ENCODE results near the gene PRIM1.
"Not testable (repeated sequence)": the region's sequence is repeated elsewhere in the genome, so short reads cannot be mapped to it uniquely, and the experiment has no call there.

Gene PRIM1

DNA sequence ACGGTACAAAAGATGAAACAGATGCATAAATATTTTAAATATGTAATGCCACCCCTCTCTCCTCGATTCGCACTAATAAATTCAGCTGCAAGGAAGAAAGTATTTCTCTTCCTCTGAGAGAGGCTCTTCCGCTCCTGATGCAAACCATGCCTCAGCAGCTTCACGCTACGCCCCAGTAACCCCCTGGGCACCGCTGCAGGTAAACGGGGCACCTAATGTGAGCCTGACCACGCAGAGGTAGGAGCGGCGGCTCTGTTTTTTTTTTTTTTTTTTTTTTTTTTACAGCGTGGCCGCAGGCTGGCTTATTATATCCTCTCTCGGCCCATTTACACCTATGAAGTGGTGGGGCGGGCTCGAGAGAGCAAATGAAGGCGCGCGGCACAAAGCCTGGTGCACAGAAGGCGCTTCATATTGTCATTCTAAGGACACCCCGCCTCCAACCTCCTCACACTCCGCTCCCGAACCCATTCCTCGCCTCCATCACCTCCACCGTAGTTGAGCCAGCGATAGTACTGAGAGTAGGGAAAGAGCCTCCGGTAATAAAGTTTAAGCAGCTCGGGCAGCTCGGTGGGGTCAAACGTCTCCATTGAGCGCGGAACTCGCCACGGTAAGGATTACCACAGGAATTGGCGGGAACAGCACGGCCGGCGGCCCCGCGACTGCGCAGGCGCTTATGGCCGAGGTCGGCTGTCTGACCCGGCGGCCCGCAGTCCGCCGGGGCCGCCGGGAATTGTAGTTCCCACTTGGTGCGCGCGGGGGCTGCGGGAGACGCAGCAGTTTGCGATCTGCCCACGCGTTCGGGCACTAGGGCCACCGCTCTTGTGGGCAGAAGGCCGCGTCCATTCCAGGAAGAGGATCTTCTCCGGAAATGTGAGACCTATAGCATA is at the start of gene PRIM1:
PRIM1 (minus strand) TSS at position 612 of the 887 bp plus-strand sequence; CDS start at position 587, 25 bp downstream.
- peak; percentile 56 to 57 for DNase-seq

DNA sequence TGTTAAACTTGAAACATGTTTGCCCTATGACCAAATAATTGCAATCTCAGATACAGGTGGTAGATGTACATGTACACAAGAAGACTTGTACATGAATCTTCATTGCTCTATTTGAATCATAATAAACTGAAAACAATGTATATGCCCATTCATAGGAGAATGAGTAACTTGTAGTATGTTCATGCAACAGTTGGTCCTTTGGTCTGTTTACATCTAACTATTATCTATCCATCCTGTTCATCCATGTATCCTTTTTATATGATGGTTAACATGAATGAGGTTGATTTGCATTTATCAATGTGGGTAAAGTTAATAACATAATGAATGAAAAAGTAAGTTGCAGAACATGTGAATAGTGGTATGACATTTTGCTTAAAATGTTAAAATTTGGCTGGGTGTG is 48.1 kb upstream of the PRIM1 start:
- DNase-seq, result no peak

DNA sequence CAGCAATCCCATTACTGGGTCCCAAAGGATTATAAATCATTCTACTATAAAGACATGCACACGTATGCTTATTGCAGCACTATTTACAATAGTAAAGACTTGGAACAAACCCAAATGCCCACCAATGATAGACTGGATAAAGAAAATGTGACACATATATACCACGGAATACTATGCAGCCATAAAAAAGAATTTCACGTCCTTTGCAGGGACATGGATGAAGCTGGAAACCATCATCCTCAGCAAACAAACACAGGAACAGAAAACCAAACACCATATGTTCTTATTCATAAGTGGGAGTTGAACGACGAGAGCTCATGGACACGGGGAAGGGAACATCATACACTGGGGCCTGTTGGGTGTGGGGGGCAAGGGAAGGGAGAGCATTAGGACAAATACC is 47.2 kb upstream of the PRIM1 start:
- not testable (repeated sequence) for DNase-seq

DNA sequence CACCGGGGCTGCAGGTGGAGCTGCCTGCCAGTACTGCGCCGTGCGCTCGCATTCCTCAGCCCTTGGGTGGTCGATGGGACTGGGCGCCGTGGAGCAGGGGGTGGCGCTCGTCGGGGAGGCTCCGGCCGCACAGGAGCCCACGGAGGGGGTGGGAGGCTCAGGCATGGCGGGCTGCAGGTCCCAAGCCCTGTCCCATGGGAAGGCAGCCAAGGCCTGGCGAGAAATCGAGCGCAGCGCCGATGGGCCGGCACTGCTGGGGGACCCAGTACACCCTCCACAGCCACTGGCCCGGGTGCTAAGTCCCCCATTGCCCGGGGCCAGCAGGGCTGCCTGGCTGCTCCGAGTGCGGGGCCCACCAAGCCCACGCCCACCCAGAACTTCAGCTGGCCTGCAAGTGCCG is 43.7 kb upstream of the PRIM1 start:
- not testable (repeated sequence) for DNase-seq

DNA sequence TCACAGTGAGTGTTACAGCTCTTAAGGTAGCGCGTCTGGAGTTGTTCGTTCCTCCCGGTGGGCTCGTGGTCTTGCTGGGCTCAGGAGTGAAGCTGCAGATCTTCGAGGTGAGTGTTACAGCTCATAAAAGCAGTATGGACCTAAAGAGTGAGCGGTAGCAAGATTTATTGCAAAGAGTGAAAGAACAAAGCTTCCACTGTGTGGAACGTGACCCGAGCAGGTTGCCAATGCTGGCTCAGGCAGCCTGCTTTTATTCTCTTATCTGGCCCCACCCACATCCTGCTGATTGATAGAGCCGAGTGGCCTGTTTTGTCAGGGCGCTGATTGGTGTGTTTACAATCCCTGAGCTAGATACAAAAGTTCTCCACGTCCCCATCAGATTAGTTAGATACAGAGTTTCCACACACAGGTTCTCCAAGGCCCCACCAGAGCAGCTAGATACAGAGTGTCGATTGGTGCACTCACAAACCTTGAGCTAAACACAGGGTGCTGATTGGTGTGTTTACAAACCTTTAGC is 43.0 kb upstream of the PRIM1 start:
- DNase-seq, result not testable (repeated sequence)

DNA sequence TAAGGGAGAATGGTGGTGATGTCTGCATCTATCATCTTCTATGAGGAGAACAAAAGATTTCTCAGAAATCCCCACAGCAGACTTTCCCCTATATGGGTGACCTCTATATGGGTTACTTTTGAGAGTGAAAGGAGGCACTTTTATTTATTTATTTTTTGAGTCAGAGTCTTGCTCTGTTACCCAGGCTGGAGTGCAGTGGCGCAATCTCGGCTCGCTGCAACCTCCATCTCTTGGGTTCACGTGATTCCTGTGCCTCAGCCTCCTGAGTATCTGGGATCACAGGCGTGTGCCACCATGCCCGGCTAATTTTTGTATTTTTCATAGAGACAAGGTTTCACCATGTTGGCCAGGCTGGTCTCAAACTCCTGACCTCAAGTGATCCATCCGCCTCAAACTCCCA is 41.0 kb upstream of the PRIM1 start:
- DNase-seq, result not testable (repeated sequence)

DNA sequence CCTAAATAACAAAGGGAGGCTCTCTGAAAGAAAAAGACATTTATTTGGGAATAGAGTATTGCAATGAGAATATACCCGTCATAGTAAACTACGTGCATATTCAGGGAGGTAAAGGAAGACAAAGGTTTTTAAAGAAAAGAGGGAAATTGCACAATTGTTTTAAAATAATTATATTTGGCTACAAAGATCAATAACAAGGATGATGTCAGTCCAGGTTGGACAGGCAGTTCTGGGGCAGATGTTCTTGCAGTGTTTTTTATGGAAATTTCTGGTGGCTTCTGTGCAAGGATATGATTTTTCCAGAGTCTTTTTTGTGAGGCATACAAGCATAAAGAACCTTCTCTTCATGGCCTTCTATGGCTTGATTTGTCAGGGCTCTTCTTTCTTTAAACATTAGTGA is 40.6 kb upstream of the PRIM1 start:
- DNase-seq, result no peak

DNA sequence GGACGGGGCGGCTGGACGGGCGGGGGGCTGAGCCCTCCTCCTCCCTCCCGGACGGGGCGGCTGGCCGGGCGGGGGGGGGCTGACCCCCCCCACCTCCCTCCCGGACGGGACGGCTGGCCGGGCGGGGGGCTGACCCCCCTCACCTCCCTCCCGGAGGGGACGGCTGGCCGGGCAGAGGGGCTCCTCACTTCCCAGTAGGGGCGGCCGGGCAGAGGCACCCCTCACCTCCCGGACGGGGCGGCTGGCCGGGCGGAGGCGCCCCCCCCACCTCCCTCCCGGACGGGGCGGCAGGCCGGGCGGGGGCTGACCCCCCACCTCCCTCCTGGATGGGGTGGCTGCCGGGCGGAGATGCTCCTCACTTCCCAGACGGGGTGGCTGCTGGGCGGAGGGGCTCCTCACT is 37.3 kb upstream of the PRIM1 start:
- DNase-seq, result not testable (repeated sequence)

DNA sequence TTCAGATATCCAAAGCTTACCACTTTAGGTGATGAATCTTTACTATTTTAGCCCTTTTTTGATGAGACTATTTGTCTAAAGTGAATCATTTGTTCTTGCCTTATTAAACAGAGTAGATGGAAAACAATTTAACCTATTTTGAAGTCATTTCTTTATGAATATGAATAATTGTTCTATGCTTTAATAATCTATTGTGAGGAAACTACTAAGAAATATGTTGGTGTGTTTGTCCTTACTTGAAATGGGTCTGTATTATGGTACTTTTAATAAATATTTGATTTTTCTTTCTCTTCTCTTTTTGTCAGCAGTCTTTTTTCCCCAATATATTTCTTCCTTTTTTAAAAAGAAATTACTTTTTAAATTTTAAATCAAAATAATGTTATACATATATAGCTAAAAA is 35.4 kb upstream of the PRIM1 start:
- DNase-seq, result no peak

DNA sequence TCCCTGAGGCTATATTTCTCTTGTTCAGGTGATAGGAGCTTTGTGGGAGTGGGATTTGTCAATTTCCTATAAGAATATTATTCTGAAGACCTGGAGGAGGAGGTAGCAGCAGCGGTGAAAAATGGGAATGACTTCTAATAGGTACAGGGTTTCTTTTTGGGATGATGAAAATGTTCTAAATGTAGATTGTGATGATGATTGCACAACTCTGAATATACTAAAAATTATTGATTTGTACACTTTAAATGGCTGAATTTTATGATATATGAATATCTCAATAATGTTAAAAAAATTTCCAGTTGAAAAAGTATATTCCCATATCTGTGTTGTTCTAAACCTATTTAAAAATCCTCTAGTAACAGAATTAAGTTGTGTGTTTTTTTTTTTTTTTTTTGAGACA is 33.8 kb upstream of the PRIM1 start:
- no peak for DNase-seq

DNA sequence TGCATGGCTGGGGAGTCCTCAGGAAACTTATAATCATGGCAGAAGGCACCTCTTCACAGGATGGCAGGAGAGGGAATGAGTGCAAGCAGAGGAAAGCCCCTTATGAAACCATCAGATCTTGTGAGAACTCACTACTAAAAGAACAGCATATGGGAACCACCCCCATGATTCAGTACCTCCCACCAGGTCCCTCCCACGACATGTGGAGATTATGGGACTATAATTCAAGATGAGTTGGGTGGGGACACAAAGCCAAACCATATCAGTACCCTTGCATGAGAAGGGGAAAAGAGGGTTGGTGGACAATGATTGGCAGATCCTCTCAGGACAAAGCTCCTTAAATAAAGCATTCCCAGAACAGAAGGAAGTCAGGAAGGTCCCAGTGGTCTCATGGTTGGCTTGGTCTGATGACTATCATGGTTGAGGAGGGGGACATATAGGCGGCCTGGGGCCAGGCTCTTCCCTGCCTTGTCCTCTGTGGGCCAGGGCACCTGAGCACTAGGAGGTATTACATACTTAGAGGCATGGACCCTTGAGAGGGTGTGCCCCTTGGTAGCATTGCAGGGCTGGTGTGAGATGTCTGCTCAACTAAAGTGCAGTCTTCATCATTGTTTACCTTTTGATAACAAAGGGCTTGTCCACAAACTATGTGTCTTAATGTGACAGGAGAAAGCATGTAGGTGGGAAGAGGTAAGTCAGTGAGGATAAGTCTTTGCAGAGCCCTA is 33.2 kb upstream of the PRIM1 start:
- DNase-seq, result no peak

DNA sequence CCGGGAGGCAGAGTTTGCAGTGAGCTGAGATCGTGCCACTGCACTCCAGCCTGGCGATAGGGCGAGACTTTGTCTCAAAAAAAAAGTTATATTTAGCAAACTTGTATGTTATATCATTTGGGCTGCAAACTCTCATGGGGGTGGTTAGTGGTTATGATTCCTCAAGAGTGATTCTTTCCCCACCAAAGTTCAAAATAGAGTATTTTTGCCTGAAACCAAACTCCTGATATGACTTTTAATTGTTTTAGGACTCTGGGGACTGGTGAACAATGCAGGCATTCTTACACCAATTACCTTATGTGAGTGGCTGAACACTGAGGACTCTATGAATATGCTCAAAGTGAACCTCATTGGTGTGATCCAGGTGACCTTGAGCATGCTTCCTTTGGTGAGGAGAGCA is 29.6 kb upstream of the PRIM1 start:
- DNase-seq, result no peak

DNA sequence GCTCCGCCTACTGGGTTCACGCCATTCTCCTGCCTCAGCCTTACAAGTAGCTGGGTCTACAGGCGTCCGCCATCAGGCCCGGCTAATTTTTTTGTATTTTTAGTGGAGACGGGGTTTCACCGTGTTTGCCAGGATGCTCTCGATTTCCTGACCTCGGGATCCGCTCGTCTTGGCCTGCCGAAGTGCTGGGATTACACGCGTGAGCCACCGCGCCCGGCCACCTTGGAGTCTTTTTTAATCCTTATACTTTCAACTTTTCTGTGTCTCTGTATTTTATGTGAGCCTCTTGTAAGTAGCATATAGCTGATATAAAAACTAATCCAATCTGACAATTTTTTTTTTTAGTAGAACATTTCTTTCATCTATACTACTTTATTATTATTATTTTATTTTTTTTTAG is 26.6 kb upstream of the PRIM1 start:
- DNase-seq, result no peak

DNA sequence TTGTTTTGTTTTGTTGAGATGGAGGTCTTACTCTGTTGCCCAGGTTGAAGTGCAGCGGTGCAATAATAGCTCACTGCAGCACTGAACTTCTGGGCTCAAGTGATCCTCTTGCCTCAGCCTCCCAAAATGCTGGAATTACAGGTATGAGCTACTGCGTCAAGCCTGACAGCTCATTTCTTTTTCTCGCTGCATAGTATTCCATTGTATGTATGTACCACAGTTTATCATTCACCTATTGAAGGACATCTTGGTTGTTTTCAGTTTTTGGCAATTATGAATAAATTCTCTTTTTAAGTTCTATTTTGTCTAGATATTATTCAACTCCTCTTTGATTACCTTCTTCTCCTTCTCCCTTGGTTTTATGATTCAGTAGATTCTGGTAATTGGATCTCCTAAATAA is 24.5 kb upstream of the PRIM1 start:
- no peak for DNase-seq

DNA sequence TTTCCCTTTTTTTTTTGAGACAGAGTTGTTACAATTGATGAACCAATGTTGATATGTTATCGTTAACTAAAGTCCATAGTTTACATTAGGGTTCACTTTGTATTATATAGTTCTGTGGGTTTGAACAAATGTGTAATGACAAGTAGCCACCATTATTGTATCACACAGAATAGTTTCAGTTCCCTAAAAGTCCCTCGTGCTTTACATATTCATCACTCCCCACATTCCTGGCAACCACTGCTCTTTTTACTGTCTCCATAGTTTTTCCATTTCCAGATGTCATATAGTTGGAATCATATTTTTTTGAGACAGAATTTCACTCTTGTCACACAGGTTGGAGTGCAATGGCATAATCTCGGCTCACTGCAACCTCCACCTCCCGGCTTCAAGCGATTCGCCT is 23.5 kb upstream of the PRIM1 start:
- no peak for DNase-seq

DNA sequence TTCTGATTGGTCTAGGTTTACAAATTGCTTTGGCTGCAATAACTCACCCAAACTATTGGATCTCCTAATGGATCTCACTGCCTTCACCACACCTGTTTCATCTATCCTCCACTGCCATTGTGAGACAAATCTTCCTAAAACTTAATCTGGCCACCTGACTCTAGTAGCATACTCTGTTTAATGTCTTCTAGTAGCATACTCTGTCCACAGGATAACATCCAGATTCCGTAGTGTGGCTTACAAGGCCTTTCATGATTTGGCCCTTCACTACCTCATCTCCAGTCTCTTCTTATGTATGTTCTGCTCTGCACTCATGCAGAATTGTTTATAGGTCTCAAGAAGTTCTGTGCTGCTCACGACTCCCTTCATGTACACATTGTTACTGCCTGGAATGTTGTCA is 21.0 kb upstream of the PRIM1 start:
- no peak for DNase-seq

DNA sequence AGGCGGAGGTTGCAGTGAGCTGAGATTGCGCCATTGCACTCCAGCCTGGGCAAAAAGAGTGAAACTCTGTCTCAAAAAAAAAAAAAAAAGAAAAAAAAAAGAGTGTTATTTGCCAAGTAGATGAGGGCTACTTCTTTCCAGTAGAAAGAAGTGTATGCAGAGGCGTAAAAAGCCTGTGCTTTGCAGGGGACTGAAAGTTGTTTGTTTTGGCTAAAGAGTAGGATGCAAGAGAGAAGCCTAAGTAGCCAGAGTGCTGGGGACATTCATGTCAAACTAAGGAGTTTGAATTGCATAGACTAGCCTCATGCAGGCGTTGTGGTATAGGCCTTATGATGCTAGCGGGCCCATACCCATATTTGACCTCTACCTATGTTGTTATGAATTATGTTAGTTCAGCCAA is 20.5 kb upstream of the PRIM1 start:
- DNase-seq, result no peak

DNA sequence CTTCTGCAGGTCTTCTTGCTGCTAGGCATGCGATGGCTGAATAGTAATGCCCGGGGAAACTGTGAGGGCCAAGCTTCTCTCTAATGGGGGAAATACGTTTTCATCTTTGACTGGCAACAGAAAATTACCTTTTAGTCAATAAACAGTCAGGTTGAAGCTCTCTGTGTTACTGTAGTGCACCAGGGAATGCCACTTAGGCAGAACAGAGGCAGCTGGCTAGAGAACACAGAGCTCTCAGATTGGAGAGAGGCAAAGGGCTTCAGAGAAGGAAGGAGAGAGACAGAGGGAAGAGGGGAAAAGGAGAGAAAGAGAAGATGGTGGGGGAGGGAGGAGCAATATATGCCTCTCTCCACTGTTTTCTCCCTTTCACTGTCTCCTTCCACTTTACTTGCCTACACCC is 17.7 kb upstream of the PRIM1 start:
- no peak for DNase-seq

DNA sequence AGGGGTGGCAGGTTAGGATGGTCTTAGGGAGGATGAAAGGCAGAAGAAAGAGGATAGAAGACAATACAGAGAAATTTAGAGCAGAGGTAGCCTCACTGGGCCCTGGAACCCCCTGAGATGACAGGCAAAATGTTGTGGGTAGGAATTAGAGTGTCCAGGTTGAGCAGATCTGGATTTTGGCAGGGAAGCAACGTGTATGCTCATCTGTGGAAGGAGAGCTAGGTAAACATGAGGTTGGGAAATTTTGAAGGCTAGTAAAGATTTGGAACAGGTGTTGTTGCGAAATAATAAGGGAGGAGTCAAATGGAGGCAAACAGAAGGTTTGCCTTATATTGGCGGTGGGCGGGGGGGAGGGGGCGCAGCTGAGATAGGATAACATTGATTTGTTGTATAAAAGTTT is 16.3 kb upstream of the PRIM1 start:
- DNase-seq, result no peak

DNA sequence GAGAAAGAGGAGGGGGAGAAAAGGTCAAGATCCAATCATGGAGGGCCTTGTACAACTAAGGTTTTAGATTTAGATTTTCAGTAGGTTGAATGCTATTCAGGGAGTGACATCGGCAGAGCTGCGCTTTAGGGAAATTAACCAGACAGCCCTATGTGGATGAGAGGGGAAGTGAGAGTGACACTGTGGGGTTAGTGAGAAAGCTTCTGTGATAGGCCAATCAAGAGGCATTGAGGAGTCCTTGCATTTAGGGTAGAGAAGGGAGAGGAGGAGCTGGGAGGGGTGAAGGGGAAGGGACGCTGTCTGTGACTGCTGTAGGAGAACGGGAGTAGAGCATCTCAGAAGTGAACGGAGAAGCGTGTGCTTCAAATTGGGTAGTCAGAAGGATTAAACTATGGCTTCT is 14.4 kb upstream of the PRIM1 start:
- no peak for DNase-seq

DNA sequence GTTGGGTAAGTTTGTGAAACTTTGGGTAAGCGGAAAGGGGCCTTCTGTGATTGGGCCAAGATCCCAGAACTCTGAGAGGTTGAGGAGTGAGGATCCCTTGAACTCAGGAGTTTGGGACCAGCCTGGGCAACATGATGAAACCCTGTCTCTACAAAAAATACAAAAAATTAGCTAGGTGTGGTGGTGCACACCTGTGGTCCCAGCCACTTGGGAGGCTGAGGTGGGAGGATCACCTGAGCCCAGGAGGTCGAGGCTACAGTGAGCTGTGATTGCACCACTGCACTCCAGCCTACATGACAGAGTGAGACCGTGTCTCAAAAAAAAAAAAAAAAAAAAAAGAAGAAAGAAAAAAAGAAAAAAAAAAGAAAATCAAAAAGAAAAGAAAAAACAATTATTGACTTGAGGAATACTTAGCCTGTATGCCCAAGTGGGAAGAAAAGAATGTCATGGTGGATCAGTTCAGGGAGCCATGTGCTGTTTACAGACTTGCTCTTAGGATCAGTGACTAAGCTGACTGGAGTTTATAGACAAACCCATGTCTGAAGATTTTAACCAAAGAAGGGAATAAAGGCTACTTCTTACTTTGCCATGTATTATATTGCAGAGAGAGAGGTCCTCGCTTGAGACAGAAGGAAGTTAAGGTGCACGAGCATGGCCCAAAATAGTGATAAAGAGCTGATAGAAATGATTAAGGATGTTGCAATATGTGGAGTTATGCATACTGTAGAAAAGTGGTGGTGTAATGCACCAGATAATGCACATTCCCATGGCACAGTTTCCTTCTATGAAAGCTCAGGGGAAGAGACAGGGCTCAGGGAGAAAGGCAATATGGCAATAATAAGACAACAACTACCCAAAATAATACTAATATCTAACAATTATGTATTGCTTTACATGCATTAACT is 11.9 kb upstream of the PRIM1 start:
- DNase-seq, result no peak

DNA sequence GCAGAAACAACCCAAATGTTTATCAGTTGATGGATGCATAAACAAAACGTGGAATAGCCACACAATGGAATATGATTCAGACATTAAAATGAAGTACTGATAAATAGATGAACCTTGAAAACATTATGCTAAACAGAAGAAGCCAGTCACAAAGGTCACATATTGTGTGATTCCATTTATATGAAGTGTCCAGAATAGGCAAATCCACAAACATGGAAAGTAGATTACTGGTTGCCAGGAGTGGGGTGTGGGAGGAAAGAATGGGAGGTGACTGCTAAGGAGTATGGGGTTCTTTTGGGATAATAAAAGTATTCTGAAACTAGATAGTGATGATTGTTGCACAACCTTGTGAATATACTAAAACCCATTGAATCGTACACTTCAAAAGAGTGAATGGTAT is 9.7 kb upstream of the PRIM1 start:
- no peak for DNase-seq

DNA sequence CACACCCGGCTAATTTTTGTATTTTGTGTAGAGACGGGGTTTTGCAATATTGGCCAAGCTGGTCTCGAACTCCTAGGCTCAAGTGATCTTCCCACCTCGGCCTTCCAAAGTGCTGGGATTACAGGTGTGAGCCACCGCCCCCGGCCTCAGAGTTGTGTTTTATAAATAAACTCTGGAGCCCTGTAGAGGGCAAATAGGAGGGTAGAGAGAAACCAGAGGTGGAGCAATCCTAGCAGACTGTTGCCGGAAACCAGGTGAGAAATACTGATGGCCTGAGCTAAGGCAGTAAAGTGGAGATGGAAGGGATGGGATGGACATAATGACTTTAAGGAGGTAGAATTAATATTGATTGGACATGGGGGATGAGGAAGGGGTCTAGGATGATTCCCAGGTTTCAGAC is 8.3 kb upstream of the PRIM1 start:
- DNase-seq, result no peak
